SK-N-MC (cell line): ENCODE data around the gene SHISA9.

Source experiments
- EZH2 ChIP-seq: fragments of 200-600 bp; sonication (generic); IDR thresholded peaks from one replicate; pipeline ENCODE4 v1.6.1; 2017; ENCODE audit warnings: antibody characterized with exemption
- FOXP2 ChIP-seq: optimal IDR thresholded peaks from 2 replicates; pipeline ENCODE3; 2011; ENCODE audit warnings: mild to moderate bottlenecking, moderate library complexity; ENCODE audit not compliant: insufficient read depth; ENCODE audit errors: extremely low read length, control extremely low read depth
- POLR2AphosphoS5 ChIP-seq: IDR thresholded peaks from 2 replicates; pipeline ENCODE4 v1.6.1; 2012; ENCODE audit warnings: mild to moderate bottlenecking, low read depth, low read length, borderline replicate concordance

GRCh38 chr16:13118091-13118490 is 216.7 kb downstream of the SHISA9 start:
- TF ChIP-seq EZH2 (no peak), POLR2AphosphoS5 (no peak), FOXP2 (no peak)
